Muscle layer of colon (tissue), 2 donors: ENCODE measurements around the gene HOXB8.

ENCODE experiments used
- H3K27ac ChIP-seq: one replicate; pipeline ENCODE4 v1.7.0; 2013; ENCODE audit warnings: low read depth, mild to moderate bottlenecking, low read length, moderate library complexity
- H3K27me3 ChIP-seq, 2 donors: one replicate each; pipeline ENCODE4 v1.7.0; 2013; ENCODE audit warnings: low read length in 2 of 2, mild to moderate bottlenecking in 2 of 2; ENCODE audit not compliant: insufficient read depth in 2 of 2, control insufficient read depth in 1 of 2
- H3K36me3 ChIP-seq: one replicate; pipeline ENCODE4 v1.7.0; 2013; ENCODE audit warnings: mild to moderate bottlenecking, low read length; ENCODE audit not compliant: insufficient read depth
- H3K4me1 ChIP-seq: one replicate; pipeline ENCODE4 v1.7.0; 2013; ENCODE audit warnings: mild to moderate bottlenecking, low read length; ENCODE audit not compliant: insufficient read depth
- H3K4me3 ChIP-seq, 2 donors: one replicate each; pipeline ENCODE4 v1.7.0; 2013; ENCODE audit warnings: low read length in 2 of 2, low read depth in 1 of 2, mild to moderate bottlenecking in 1 of 2, moderate library complexity in 1 of 2
- H3K9ac ChIP-seq: one replicate; pipeline ENCODE4 v1.7.0; 2013; ENCODE audit warnings: low read length
- H3K9me3 ChIP-seq: one replicate; pipeline ENCODE4 v1.7.0; 2013; ENCODE audit warnings: mild to moderate bottlenecking, low read length
- donor health status: abdominal sarcoma.
- donor health status: Adenocarcinoma of cecum.

The HOXB8 gene

DNA sequence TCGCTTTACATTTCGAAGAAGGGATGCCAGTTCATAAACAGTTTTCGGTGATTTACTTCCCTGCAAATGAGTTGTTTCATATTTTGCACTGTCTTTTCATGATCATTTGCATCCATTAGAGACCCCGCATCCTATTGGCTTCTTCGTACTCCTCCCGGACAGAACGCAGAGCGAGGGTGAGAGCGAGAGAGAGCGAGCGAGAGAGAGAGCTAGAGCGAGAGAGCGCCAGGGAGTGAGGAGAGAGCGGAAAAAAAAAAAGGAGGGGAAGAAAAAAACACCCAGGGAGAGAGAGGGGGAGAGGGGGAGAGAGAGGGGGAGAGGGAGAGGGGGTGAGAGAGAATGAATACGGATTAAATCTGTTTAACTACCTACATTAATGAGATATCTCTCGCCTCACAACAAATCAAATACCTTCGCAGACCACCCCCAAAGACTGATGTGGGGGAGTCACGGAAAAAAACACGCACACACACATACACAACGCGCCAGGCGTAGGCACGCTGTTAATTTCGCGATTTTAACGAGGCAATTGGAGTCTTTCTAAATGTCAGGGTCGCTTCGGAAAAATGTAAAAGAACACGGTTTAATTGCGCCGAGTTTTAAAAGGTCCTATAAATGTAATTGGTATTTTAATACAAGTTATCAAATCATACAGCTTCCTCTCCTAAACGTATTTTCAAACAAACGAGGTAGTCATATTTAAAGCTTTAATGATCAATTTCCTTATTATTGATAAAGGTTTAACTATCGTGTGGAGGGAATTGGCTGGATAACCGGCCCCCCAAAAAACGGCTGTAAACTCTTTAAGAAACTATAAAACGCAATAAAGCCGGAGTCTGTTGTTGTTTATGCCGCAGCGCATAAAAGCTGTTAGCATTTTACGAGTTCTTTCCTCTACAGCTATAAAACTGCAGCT is at the start of gene HOXB8:
Gene HOXB8, minus strand, starts transcription at position 246 of the 916 bp plus-strand sequence. CDS start 588 bp downstream, outside the sequence.
- H3K27ac ChIP-seq, result no peak within 1 kb of the TSS
- no peak within 1 kb of the TSS for H3K9ac ChIP-seq
- H3K4me1 ChIP-seq, result peaks cover 12% of the 10 kb centered on the region
- H3K36me3 ChIP-seq, result no peaks in the 10 kb centered on the region
- H3K9me3 ChIP-seq, result no peaks in the 10 kb centered on the region
- H3K27me3 ChIP-seq, result peaks cover 64 to 97% of the 10 kb centered on the region in 2 donors
- no peak within 1 kb of the TSS for H3K4me3 ChIP-seq

DNA sequence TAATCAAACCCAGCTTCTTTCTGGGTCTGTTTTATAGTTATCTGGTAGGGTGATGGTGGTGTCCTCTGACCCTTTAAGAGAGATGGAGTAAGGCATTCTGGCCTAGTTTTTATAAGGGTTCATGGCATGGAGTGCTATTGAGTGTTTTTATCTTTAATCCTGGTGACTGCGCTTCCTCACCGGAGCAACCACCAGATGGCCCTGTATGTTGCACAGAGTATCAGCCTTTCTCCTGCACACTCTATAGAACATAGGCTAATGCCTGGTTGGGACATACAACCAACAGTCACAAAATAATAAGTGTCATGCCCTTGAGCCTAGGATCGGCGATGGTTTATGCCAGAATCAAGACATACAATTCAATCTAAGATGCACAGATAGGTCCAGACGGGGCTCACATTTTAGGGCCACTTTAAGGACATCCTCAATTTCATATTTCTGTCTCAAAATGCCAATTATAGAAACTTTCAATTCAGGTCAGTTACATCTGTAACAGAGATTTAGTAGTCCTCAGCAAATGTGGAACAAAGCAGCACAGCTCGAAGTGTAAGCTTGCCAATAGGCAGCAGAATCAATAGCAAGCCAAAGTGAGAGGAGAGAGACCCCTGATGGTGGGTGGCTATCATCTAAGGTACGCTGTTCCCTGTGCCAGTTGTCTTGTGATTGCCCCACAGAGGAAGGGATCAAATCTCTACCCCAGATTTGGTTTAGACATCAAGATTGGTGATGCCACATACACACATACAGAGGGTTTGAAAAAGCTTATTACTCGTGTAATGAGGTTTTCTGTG is 48.2 kb upstream of the HOXB8 start:
- no peak overlapping the region for H3K9ac ChIP-seq
- no peaks in the 10 kb centered on the region for H3K36me3 ChIP-seq
- H3K4me3 ChIP-seq, result no peak overlapping the region
- H3K27ac ChIP-seq, result no peak overlapping the region
- no peaks in the 10 kb centered on the region for H3K9me3 ChIP-seq
- peaks cover 0 to 7% of the 10 kb centered on the region in 2 donors for H3K27me3 ChIP-seq
- H3K4me1 ChIP-seq, result no peaks in the 10 kb centered on the region

DNA sequence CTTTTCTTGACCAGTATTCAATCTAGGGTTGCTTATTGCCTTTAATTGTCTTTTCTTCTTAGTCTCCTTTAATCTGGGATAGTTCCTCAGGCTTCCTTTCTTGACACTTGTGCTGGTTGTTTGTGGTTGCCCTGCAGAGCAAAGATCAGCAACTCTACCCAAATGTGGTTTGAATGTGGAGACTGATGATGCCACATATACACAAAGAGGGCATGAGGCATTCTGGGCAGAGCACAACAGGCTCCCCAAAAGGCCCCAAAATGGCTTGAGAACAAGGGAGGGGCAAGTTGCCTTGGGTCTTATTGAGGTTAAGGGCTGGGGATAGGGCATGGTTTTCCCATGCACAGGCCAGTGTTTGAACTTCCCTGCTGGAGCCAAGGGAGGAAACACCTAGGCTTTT is 40.8 kb upstream of the HOXB8 start:
- Histone ChIP-seq H3K27me3 (no peaks in the 10 kb centered on the region), H3K4me3 (no peak overlapping the region), H3K36me3 (no peaks in the 10 kb centered on the region), H3K4me1 (no peaks in the 10 kb centered on the region), H3K9ac (no peak overlapping the region), H3K27ac (no peak overlapping the region), H3K9me3 (no peaks in the 10 kb centered on the region)

DNA sequence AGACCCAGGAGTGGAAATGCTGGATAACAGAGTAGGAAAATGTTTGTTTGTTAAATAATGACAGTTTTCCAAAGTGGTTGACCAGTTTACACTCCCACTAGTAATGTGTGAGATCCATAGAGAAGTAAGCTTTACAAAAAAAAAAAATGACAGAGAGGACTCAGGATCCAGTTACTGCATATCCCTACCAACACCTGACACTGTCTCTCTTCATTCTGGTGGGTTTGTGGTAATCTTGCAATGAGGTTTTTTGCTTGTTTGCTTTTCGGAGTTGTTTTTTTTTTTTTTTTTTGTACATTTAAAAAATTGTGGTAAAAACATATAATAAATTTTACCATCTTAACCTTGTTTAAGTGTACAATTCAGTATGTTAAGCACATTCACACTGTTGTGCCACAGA is 34.6 kb upstream of the HOXB8 start:
- H3K27me3 ChIP-seq, result peaks cover 19 to 37% of the 10 kb centered on the region in 2 donors

DNA sequence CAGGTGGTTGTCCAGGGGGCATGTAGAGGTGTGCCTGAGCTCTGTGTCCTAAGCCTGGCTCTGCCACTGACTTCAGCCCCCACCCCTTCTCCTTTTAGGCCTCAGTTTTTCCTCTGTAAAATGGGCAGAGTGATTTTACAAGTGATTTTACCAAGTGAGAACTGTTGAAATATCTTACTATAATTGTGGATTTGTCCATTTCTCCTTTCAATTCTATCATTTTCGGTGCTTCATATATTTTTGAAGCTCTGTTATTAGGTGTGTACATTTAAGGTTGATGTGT is 32.8 kb upstream of the HOXB8 start:
- peak overlapping the region in 1 of 2 donors; percentile 69 for H3K4me3 ChIP-seq
- no peak overlapping the region for H3K9ac ChIP-seq

More for the DNA sequence above, 34.6 kb upstream of the HOXB8 start:
- Histone ChIP-seq H3K27ac (no peak overlapping the region), H3K9me3 (no peaks in the 10 kb centered on the region), H3K36me3 (no peaks in the 10 kb centered on the region), H3K9ac (no peak overlapping the region), H3K4me3 (no peak overlapping the region), H3K4me1 (no peaks in the 10 kb centered on the region)

DNA sequence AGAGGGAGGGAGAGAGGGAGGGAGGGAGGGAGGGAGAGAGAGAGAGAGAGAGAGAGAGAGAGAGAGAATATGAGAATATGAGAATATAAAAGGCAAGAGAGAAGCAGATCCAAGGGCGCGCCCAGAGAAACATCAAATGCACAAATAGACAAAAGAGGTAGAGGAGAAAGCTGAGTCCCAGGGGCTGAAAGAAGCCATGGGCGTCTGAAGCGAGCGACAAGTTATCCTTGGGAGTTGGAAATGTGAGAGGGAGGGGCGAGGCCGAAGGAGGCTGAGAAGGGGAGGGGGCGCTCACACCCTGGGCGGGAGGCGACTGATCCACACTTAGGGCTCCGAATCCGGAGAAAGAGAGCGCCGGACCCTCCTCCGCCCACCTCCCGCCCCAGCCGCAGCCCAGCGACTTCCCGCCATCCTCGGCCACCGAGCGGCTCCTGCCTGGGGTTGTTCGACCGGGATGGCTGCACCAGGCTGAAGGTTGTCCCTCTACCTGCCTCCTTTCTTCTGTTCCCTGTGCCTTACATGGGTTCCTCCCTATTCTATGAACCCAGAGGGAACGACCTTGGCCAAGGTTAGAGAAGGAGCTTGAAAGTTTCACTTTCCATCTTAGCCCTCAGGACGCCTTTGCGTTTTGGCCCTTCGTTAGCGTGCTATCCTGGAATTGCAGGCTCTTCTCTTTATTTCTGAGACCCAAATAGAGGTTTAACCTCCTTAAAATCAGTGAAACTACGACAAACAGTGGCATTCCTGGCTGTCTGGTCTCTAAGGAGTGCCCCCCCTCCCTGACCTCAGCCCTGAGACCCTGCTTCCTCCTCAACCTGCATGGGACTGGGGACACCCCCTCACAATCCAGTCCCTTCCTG is 32.2 kb upstream of the HOXB8 start:
- H3K4me1 ChIP-seq, result no peaks in the 10 kb centered on the region
- H3K9ac ChIP-seq, result no peak overlapping the region
- H3K27ac ChIP-seq, result no peak overlapping the region
- peak overlapping the region; percentile 57 to 69 for H3K4me3 ChIP-seq
- peaks cover 41 to 61% of the 10 kb centered on the region in 2 donors for H3K27me3 ChIP-seq
- H3K9me3 ChIP-seq, result no peaks in the 10 kb centered on the region
- no peaks in the 10 kb centered on the region for H3K36me3 ChIP-seq

More for the DNA sequence above, 32.8 kb upstream of the HOXB8 start:
- Histone ChIP-seq H3K27ac (no peak overlapping the region), H3K4me1 (no peaks in the 10 kb centered on the region), H3K27me3 (peaks cover 37 to 56% of the 10 kb centered on the region in 2 donors), H3K9me3 (no peaks in the 10 kb centered on the region), H3K36me3 (no peaks in the 10 kb centered on the region)

DNA sequence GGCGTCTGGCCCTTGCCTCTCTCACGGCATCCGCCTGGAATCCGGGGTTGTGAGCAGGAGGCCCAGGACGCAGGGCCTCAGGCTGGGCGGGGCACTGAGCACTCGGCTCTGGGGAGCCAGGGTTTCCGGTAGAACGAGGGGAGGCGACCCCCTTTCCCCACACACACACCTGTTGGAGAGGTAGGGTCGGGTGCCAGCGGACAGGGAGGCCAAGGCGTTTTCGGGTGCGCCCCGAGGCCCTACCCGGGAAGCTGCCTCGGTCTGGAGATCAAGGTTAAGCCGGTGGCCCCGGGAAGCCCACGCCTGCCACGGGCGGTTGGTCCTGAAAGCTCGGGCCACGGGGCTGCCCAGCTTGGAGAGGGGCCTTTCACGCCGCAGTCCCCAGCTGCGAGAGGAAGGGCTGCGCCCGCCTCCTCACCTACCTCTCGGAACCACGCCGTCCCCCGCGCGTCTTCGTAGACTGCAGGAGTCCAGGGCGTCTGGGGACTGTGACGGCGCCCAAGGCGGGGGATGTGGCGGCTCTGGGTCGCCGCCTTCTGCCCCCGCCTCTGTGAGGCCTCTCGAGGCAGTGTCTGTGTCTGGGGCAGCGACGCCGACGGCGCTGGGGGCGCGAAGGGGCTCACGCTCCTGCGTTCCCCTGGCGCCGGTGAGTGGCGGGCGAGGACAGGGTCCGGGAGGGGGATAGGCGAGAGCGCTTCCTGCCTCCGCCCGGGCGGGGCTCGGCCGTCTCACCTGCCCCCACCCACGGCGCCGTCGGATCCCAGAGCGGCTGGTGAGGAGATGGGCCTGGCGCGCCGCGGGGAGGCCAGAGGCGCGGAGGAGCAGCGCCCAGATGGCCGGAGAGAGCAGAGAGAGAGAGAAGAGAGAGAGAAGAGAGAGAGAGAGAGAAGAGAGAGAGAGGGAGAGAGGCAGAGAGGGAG is 31.4 kb upstream of the HOXB8 start:
- no peak overlapping the region for H3K27ac ChIP-seq
- H3K36me3 ChIP-seq, result no peaks in the 10 kb centered on the region
- no peaks in the 10 kb centered on the region for H3K4me1 ChIP-seq
- H3K27me3 ChIP-seq, result peaks cover 49 to 70% of the 10 kb centered on the region in 2 donors
- H3K4me3 ChIP-seq, result peak overlapping the region in 1 of 2 donors; percentile 69
- H3K9ac ChIP-seq, result no peak overlapping the region
- no peaks in the 10 kb centered on the region for H3K9me3 ChIP-seq

DNA sequence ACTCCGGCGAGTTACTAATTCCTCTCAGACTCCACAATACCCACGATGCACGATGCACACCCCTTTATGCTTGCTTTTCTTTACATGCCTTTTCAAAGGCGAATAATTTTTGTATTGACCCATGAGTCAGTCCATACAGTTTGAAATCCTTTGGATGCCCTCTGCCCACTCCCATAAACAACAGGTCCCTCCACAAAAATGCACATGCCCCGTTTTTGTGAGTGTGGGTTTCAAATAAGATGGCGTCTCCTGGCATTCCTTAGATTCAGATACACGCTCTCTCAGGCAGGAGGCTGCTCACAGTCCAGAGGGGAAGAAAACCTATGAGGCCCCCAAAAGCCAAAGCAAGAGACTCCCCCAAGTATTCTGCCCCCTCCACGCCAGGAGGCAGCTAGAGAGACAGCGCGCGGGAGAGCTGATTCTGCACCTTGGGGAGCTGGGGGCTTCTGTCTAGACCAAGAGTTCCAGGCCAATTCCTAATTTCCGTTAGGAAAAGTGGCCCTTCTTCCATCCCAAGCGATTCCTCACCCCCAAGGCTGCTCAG is 30.6 kb upstream of the HOXB8 start:
- Histone ChIP-seq H3K4me3 (no peak overlapping the region), H3K27ac (no peak overlapping the region), H3K9ac (no peak overlapping the region), H3K4me1 (no peaks in the 10 kb centered on the region), H3K9me3 (no peaks in the 10 kb centered on the region), H3K27me3 (peaks cover 56 to 76% of the 10 kb centered on the region in 2 donors), H3K36me3 (no peaks in the 10 kb centered on the region)

DNA sequence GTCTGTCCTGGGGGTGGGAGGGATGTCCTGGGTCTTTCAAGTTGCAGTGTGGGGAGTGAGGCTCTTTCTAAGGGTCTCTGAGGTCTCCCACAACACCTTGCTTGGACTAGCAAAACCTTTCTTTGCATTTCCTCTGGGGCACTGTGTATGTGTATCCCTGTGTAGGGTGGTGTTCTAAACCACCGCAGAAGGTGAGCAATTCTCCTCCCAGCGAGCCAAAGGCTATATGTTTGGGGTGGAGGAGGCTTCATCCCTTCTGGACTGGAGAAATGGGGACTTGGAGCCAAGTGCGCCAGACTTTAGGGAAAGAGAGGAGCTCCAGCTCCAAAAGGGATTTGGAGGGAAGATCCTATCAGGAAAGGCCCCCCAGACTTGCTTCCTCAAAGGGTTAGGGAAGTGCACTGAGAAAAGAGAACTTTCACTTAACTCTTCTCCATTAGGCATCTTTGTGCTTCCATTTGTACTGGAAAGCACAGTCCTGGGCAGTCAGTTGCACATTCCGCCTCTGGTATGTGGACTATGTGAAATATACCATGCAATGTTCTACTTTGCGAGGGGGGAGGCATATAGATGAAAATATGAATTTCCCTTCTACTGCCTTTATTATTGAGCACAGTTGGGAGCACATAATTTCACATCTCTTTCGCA is 29.9 kb upstream of the HOXB8 start:
- H3K4me3 ChIP-seq, result no peak overlapping the region
- H3K27ac ChIP-seq, result no peak overlapping the region
- no peaks in the 10 kb centered on the region for H3K36me3 ChIP-seq
- H3K4me1 ChIP-seq, result no peaks in the 10 kb centered on the region
- no peak overlapping the region for H3K9ac ChIP-seq
- peaks cover 63 to 79% of the 10 kb centered on the region in 2 donors for H3K27me3 ChIP-seq
- no peaks in the 10 kb centered on the region for H3K9me3 ChIP-seq

DNA sequence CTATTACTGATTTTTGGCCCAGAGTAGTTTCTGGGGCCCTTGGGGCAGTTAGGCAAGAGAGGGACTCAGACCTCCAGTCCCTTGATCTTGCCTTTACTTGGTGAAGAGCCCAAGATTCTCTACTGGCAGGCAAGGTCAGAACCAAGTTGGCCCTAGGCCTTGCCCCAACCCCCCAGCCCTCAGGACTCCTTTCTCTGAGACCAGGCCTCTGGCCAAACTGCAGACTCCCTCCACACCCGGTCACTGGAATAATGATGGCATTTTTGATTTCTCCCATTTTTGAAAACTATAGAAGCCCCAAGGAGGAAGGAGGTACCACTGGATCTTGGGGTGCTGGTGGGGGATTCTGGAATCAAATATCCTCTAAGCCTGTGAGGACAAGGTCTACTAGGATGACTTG is 29.1 kb upstream of the HOXB8 start:
- no peaks in the 10 kb centered on the region for H3K36me3 ChIP-seq
- H3K4me1 ChIP-seq, result no peaks in the 10 kb centered on the region
- H3K27ac ChIP-seq, result no peak overlapping the region
- H3K9me3 ChIP-seq, result no peaks in the 10 kb centered on the region
- no peak overlapping the region for H3K9ac ChIP-seq
- H3K27me3 ChIP-seq, result peaks cover 63 to 88% of the 10 kb centered on the region in 2 donors
- H3K4me3 ChIP-seq, result no peak overlapping the region
